Epithelial cell of esophagus (primary cell): ENCODE measurements around the gene C1orf50.

Experiments
- DNase-seq: peaks from one replicate; pipeline ENCODE4 v3.0.0; 2010; ENCODE audit warnings: low read depth
- H3K4me3 ChIP-seq: 2 replicates; pipeline ENCODE4 v1.5.1; 2011; ENCODE audit warnings: mild to moderate bottlenecking, low read length, control low read depth
- CTCF ChIP-seq: IDR thresholded peaks from 2 replicates; pipeline ENCODE4 v1.5.1; 2011; ENCODE audit warnings: low read depth, mild to moderate bottlenecking, low read length, control low read depth, inconsistent platforms; ENCODE audit not compliant: insufficient read depth; ENCODE audit errors: missing control alignments

C1orf50 gene

GRCh38 chr1:42765269-42765668, 1.8 kb upstream of the C1orf50 start:
- TF ChIP-seq CTCF, result no peak
- no peak for DNase-seq
- peak overlapping the region; percentile 88 for H3K4me3 ChIP-seq

GRCh38 chr1:42765832-42766740, 963 bp upstream of the C1orf50 start:
- peak overlapping the region; percentile 88 for H3K4me3 ChIP-seq
- TF ChIP-seq CTCF, result peak; percentile 59
- DNase-seq, result peak; percentile 64

- peak overlapping the region; percentile 88 for H3K4me3 ChIP-seq
- DNase-seq, result peak; percentile 31
- no peak for TF ChIP-seq CTCF
These were observed 506 bp downstream of the C1orf50 start for GRCh38 chr1:42767510-42768000.

- no peak for TF ChIP-seq CTCF
- no peak for DNase-seq
- peak overlapping the region; percentile 88 for H3K4me3 ChIP-seq
These were observed 1.1 kb downstream of the C1orf50 start for GRCh38 chr1:42768172-42768571.

GRCh38 chr1:42769811-42770210, 2.8 kb downstream of the C1orf50 start:
- no peak overlapping the region for H3K4me3 ChIP-seq
- TF ChIP-seq CTCF, result no peak
- DNase-seq, result no peak

- DNase-seq, result no peak
- H3K4me3 ChIP-seq, result no peak overlapping the region
- no peak for TF ChIP-seq CTCF
These were observed 6.4 kb downstream of the C1orf50 start for GRCh38 chr1:42773420-42773819.
